Heart left ventricle (tissue), 16 donors: Measurements from ENCODE around the gene MTUS2. TPM values are rescaled to one million over a fixed set of nuclear protein-coding genes. Genes with fewer than 3 reads are reported as not detected.

Experiments used
- ATAC-seq, 4 donors: fragments of 200-7000 bp; cut with Tn5 transposase; one replicate each; pipeline ENCODE4 v1.9.1; 2020 to 2022; ENCODE audit warnings: moderate library complexity in 4 of 4, mild to moderate bottlenecking in 3 of 4, moderate number of reproducible peaks in 1 of 4
- DNase-seq, 5 donors: peaks; one replicate each; pipeline ENCODE4 v3.0.0-alpha.2; 2020
- H3K27ac ChIP-seq, 12 donors: fragments of 200-600 bp; sonication (generic) in 4 of 12; one replicate each; pipeline versions ENCODE4 v1.5.0 to v1.8.0; 2016 to 2022; ENCODE audit warnings: mild to moderate bottlenecking in 2 of 12
- H3K27me3 ChIP-seq, 9 donors: fragments of 200-600 bp; sonication (generic) in 2 of 9; one replicate each; pipeline versions ENCODE4 v1.5.1 to v1.8.0; 2016 to 2022; ENCODE audit warnings: mild to moderate bottlenecking in 3 of 9
- H3K36me3 ChIP-seq, 9 donors: fragments of 200-600 bp; sonication (generic) in 2 of 9; one replicate each; pipeline versions ENCODE4 v1.5.0 to v1.8.0; 2018 to 2022; ENCODE audit warnings: mild to moderate bottlenecking in 2 of 9
- H3K4me1 ChIP-seq, 12 donors: fragments of 200-600 bp; sonication (generic) in 4 of 12; one replicate each; pipeline versions ENCODE4 v1.5.0 to v1.8.0; 2016 to 2022; ENCODE audit warnings: mild to moderate bottlenecking in 3 of 12
- H3K4me3 ChIP-seq, 12 donors: fragments of 200-600 bp; sonication (generic) in 4 of 12; one replicate each; pipeline versions ENCODE4 v1.5.0 to v1.8.0; 2017 to 2022; ENCODE audit warnings: mild to moderate bottlenecking in 9 of 12, moderate library complexity in 4 of 12
- H3K9me3 ChIP-seq, 12 donors: fragments of 200-600 bp; sonication (generic) in 4 of 12; one replicate each; pipeline versions ENCODE4 v1.5.0 to v1.8.0; 2016 to 2022; ENCODE audit warnings: mild to moderate bottlenecking in 1 of 12
- CTCF ChIP-seq, 12 donors: fragments of 200-600 bp; sonication (generic) in 4 of 12; IDR thresholded peaks; one replicate each; pipeline versions ENCODE4 v1.5.0 to v1.8.0; 2018 to 2022; ENCODE audit warnings: antibody characterized with exemption in 12 of 12, mild to moderate bottlenecking in 5 of 12
- POLR2A ChIP-seq, 2 donors: fragments of 450-650 bp; IDR thresholded peaks; one replicate each; pipeline ENCODE4 v1.6.1; 2017; ENCODE audit warnings: antibody characterized with exemption in 2 of 2, mild to moderate bottlenecking in 2 of 2, moderate library complexity in 2 of 2
- WGBS, 4 donors: extraction: QIAGEN DNeasy Blood & Tissue Kit in 2 of 4; methylation state at CpG; one replicate each; pipeline versions ENCODE4 v1.1.5 to v1.1.7; 2013 to 2018; 5-methylcytosine and 5-hydroxymethylcytosine counted together
- intact Hi-C, 10 donors: fragments of 100-400 bp; cut with DNase I; formaldehyde crosslinking; loops; one replicate each; pipeline versions ENCODE4 v1.11.1 to v1.14.2; 2022
- polyA plus RNA-seq, 2 donors: library from polyadenylated mRNA; stranded (reverse); fragments of 200-250 nt; gene quantifications; one replicate each; pipeline ENCODE4 v1.2.3, GENCODE V29; 2013
- total RNA-seq, 9 donors: library from RNA; depleted of rRNA in 2 of 9; stranded (reverse); fragments of >200 nt in 2 of 9; fragmentation: NEBNext Ultra II Directional in 3 of 9; extraction: Animal tissue kit (Norgen Biotek cat#: 25700) in 3 of 9; gene quantifications; one replicate each; pipeline versions ENCODE4 v1.1.0 to v1.2.4, GENCODE V29; 2016 to 2023
- donor health status: ischemic (EF 13 %, LVEDD 7.1; RV severe dilation, severe dysfunction).
- donor health status: healthy with polysubstance abuse.
- donor health status: DM: no; HTN: yes; CAD: no.
- donor health status: DM: no; HTN: no; CAD: no.
- donor health status: ischemic (EF 25% LVEDD 6.9; RV normal size, moderate dysfunction).
- donor health status: ischemic (EF 25% LVEDD 5.7; RV mildly dilated, moderate dysfunction).
- donor health status: healthy.
- donor health status: DM: yes; HTN: yes; CAD: no.
- donor health status: ischemic (EF 35%, LVEDD 5.7; RV mildly dilated, moderate dysfunction).
- donor health status: nonischemic (EF 11% LVEDD 7.7; RV severe dilation, severe dysfunction).
- donor health status: DM: yes; HTN: yes; CAD: no.
- donor health status: PGD.
- donor health status: ischemic (EF 29% LVEDD 5.4; RV normal size, mild dysfunction).
- donor health status: nonischemic (EF 23%, LVEDD 6.1; RV moderate dilation, normal function).

MTUS2 gene
- total and polyA plus RNA-seq, 11 donors, result 28.7 to 174 (median 67.9) TPM

GRCh38 chr13:29077051-29077813 is 257.1 kb downstream of the MTUS2 start:
- H3K27me3 ChIP-seq, result no peaks in the 10 kb centered on the region
- no peak overlapping the region for H3K4me3 ChIP-seq
- peaks cover 0 to 7% (median 0%) of the 10 kb centered on the region in 12 donors for H3K4me1 ChIP-seq
- TF ChIP-seq POLR2A (IDR thresholded peaks at IDR 0.05) (no peak), CTCF (IDR thresholded peaks at IDR 0.05) (no peak)
- ATAC-seq (peak in 2 of 4 donors; percentile 47 to 58), DNase-seq (no peak)
- 24 to 27% (median 25%) methylated on average over 3 of the region's 3 CpGs for WGBS, 4 donors
- H3K27ac ChIP-seq, result peak overlapping the region in 5 of 12 donors; percentile 3 to 48 (median 30)
- no peaks in the 10 kb centered on the region for H3K36me3 ChIP-seq
- H3K9me3 ChIP-seq, result peaks cover 0 to 25% (median 4%) of the 10 kb centered on the region in 12 donors
- intact Hi-C loops, result no loop called here

GRCh38 chr13:29081036-29081435 is 260.9 kb downstream of the MTUS2 start:
- DNase-seq (no peak), ATAC-seq (peak in 1 of 4 donors; percentile 53)
- TF ChIP-seq POLR2A (IDR thresholded peaks at IDR 0.05), result no peak
- peak in 3 of 12 donors; percentile 16 to 25 (median 17) for TF ChIP-seq CTCF (IDR thresholded peaks at IDR 0.05)
- H3K27me3 ChIP-seq, result no peaks in the 10 kb centered on the region
- no peak overlapping the region for H3K4me3 ChIP-seq
- H3K27ac ChIP-seq, result no peak overlapping the region
- intact Hi-C loops, result loop anchor here in 1 of 10 donors (5.0 kb wide), 1 partner anchor 181 kb away; no protein-coding TSS in a partner anchor
- H3K9me3 ChIP-seq, result peaks cover 0 to 28% (median 2%) of the 10 kb centered on the region in 12 donors
- no peaks in the 10 kb centered on the region for H3K36me3 ChIP-seq
- H3K4me1 ChIP-seq, result peaks cover 0 to 7% (median 0%) of the 10 kb centered on the region in 12 donors
- WGBS, 4 donors, result 39 to 80% (median 42%) methylated on average over 1 of the region's 1 CpG

- intact Hi-C loops, result loop anchor here in 1 of 10 donors (5.0 kb wide), 1 partner anchor 180 kb away; no protein-coding TSS in a partner anchor
- DNase-seq, result no peak
- no peaks in the 10 kb centered on the region for H3K27me3 ChIP-seq
- ATAC-seq, result no peak
- H3K4me1 ChIP-seq, result peaks cover 0 to 3% (median 0%) of the 10 kb centered on the region in 12 donors
- peaks cover 0 to 35% (median 2%) of the 10 kb centered on the region in 12 donors for H3K9me3 ChIP-seq
- H3K36me3 ChIP-seq, result no peaks in the 10 kb centered on the region
- TF ChIP-seq POLR2A (IDR thresholded peaks at IDR 0.05) (no peak), CTCF (IDR thresholded peaks at IDR 0.05) (no peak)
- 46 to 56% (median 49%) methylated on average over 6 to 7 of the region's 7 CpGs for WGBS, 4 donors
- no peak overlapping the region for H3K27ac ChIP-seq
- no peak overlapping the region for H3K4me3 ChIP-seq
Measured at GRCh38 chr13:29081697-29082440, 261.7 kb downstream of the MTUS2 start.
